Trophoblast cell (in vitro differentiated cells and primary cell): ENCODE data around the gene LRP1.

Experiments used
- DNase-seq, 2 donors: peaks; one replicate each; pipeline ENCODE4 v3.0.0-alpha.2; 2016
- H2AFZ ChIP-seq: 2 replicates; pipeline ENCODE4 v1.6.1; 2013; ENCODE audit warnings: low read length, moderate library complexity, mild to moderate bottlenecking; ENCODE audit not compliant: insufficient read depth, poor library complexity
- H2AK5ac ChIP-seq: 2 replicates; pipeline ENCODE4 v1.6.1; 2013; ENCODE audit warnings: mild to moderate bottlenecking, low read length
- H2BK120ac ChIP-seq: 2 replicates; pipeline ENCODE4 v1.6.1; 2013; ENCODE audit warnings: low read length, mild to moderate bottlenecking, moderate library complexity; ENCODE audit not compliant: insufficient read depth, poor library complexity
- H2BK12ac ChIP-seq: 2 replicates; pipeline ENCODE4 v1.6.1; 2013; ENCODE audit warnings: mild to moderate bottlenecking, low read length, moderate library complexity
- H2BK5ac ChIP-seq: 2 replicates; pipeline ENCODE4 v1.6.1; 2013; ENCODE audit warnings: low read length, low read depth, moderate library complexity, mild to moderate bottlenecking; ENCODE audit not compliant: poor library complexity
- H3K14ac ChIP-seq: 2 replicates; pipeline ENCODE4 v1.6.1; 2013; ENCODE audit warnings: mild to moderate bottlenecking, low read length
- H3K18ac ChIP-seq: 2 replicates; pipeline ENCODE4 v1.6.1; 2013; ENCODE audit warnings: mild to moderate bottlenecking, low read length
- H3K23ac ChIP-seq: 2 replicates; pipeline ENCODE4 v1.6.1; 2013; ENCODE audit warnings: low read length
- H3K27ac ChIP-seq: 2 replicates; pipeline ENCODE4 v1.5.1; 2013; ENCODE audit warnings: low read depth, mild to moderate bottlenecking, inconsistent platforms, low read length, moderate library complexity
- H3K27me3 ChIP-seq: 2 replicates; pipeline ENCODE4 v1.6.1; 2013; ENCODE audit warnings: inconsistent platforms, mild to moderate bottlenecking, low read length, moderate library complexity; ENCODE audit not compliant: insufficient read depth
- H3K36me3 ChIP-seq, 2 experiments: 1 replicate in 1 of 2; 2 replicates in 1 of 2; pipeline ENCODE4 v1.6.1; 2013; ENCODE audit warnings: low read length in 2 of 2, mild to moderate bottlenecking in 2 of 2, moderate library complexity in 1 of 2; ENCODE audit not compliant: insufficient read depth in 2 of 2, control insufficient read depth in 1 of 2
- H3K4ac ChIP-seq: 2 replicates; pipeline ENCODE4 v1.6.1; 2013; ENCODE audit warnings: low read depth, mild to moderate bottlenecking, low read length, moderate library complexity
- H3K4me1 ChIP-seq, 2 experiments: 1 replicate in 1 of 2; 2 replicates in 1 of 2; pipeline ENCODE4 v1.6.1; 2013; ENCODE audit warnings: low read length in 2 of 2, mild to moderate bottlenecking in 2 of 2, moderate library complexity in 1 of 2; ENCODE audit not compliant: insufficient read depth in 2 of 2, control insufficient read depth in 1 of 2
- H3K4me2 ChIP-seq: 2 replicates; pipeline ENCODE4 v1.6.1; 2013; ENCODE audit warnings: inconsistent platforms, mild to moderate bottlenecking, low read length, moderate library complexity
- H3K4me3 ChIP-seq: 2 replicates; pipeline ENCODE4 v1.5.1; 2013; ENCODE audit warnings: mild to moderate bottlenecking, low read depth, low read length, inconsistent platforms
- H3K79me1 ChIP-seq: one replicate; pipeline ENCODE4 v1.6.1; 2013; ENCODE audit warnings: low read length
- H3K79me2 ChIP-seq: 2 replicates; pipeline ENCODE4 v1.6.1; 2013; ENCODE audit warnings: low read length, mild to moderate bottlenecking; ENCODE audit not compliant: control insufficient read depth, insufficient read depth, poor library complexity
- H3K9ac ChIP-seq: 2 replicates; pipeline ENCODE4 v1.6.1; 2013; ENCODE audit warnings: mild to moderate bottlenecking, low read length
- H3K9me3 ChIP-seq: 2 replicates; pipeline ENCODE4 v1.6.1; 2013; ENCODE audit warnings: low read depth, mild to moderate bottlenecking, control low read depth, inconsistent platforms, low read length; ENCODE audit not compliant: insufficient read depth
- H4K12ac ChIP-seq: 2 replicates; pipeline ENCODE4 v1.6.1; 2013; ENCODE audit warnings: low read depth, mild to moderate bottlenecking, low read length, moderate library complexity
- H4K8ac ChIP-seq: 2 replicates; pipeline ENCODE4 v1.6.1; 2013; ENCODE audit warnings: low read depth, mild to moderate bottlenecking, low read length, moderate library complexity
- H4K91ac ChIP-seq: one replicate; pipeline ENCODE4 v1.6.1; 2013; ENCODE audit warnings: low read depth, mild to moderate bottlenecking, low read length, moderate library complexity
- WGBS: extraction: QIAGEN DNeasy Blood & Tissue Kit; methylation state at CpG from one replicate; pipeline ENCODE4 v1.1.7; 2013; ENCODE audit warnings: missing lambda C conversion rate; ENCODE audit not compliant: insufficient read length, insufficient coverage; ENCODE audit errors: extremely low coverage; 5-methylcytosine and 5-hydroxymethylcytosine counted together

The LRP1 gene

DNA sequence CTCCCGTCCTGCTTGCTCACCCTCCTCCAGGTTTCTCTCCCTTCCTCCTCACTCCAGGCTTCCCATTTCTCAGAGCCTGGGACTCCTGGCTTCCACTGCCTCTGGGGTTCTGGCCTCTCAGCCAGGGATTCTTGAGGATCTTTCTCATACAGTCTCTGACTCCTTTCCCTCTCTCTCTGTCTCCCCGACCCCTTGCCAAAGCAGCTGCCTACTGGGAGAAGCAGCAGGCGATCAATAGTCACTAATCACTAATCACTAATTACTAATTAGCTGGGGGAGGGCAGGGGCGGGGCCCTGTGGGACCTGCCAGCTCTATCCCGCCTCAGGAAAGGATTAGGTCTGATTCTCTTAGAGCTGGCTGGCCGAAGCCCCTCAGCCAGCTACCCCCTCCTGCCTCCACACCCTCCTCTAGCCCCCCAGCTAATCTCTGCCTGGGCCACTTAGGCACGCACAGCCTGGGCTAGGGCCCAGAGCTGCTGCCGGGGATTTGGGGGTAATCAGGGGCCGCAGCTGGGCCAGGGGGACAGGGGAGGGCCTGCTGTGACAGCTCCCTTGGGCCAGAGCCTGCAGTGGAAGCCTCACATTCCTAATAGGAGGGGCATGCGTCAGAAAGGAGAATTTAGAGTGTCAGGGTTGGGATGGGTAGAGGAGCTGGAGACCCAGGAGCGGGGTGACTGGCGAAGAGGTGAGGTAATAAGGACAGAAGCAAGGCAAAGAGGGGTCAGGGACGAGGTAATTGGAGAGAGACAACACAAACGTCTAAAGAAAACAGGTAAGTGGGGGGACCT, 91.1 kb downstream of the LRP1 start:
- no CpG with 5 or more reads among the region's 14 CpGs for WGBS
- H3K27me3 ChIP-seq: peaks cover 86% of the 10 kb centered on the region

DNA sequence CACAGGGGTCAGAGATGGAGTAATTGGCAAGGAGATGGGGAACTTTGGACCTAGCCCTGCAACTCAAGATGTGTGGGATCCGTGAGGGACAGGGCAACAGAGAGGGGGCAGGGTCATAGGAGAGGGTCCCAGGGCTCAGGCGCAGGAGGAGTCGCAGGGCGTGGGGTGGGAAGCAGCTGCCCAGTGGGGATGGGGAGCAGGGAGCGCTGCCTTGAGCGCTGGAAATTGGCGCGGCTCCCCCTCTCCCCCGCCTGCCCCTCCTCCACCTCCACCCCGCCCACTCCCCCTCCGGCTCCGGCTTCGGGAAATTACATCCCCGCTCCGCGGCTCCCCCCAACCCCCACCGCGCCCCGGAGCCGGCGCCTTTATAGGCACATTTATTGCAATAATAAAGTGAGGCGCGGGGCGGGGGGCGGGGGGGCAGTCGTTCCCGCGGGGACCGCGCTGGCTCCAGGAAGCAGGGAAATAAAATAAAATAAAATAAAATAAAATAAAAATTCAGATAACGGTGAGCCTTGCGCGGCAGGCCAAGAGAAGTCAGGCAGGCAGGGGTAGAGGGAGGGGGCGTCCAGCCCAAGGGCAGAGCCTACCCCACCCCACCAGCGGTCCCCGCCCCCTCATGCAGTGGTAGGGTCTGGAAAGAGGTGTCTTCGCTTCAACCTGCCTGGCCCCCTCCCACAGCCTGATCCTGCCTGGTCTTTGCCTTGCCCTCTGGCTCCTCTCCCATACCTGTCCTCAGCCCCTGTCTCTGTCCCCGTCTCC, 91.9 kb downstream of the LRP1 start:
- no CpG with 5 or more reads among the region's 38 CpGs for WGBS
- no peak overlapping the region for H2AK5ac ChIP-seq
- no peaks in the 10 kb centered on the region for H3K79me2 ChIP-seq
- no peak overlapping the region for H3K14ac ChIP-seq
- H3K4me2 ChIP-seq: no peak overlapping the region
- H2BK5ac ChIP-seq: no peak overlapping the region
- DNase-seq: no peak
- no peaks in the 10 kb centered on the region for H3K36me3 ChIP-seq
- no peak overlapping the region for H3K9ac ChIP-seq
- H4K8ac ChIP-seq: no peak overlapping the region
- peaks cover 93% of the 10 kb centered on the region for H3K27me3 ChIP-seq
- no peak overlapping the region for H4K12ac ChIP-seq
- no peak overlapping the region for H4K91ac ChIP-seq
- no peak overlapping the region for H3K23ac ChIP-seq
- no peak overlapping the region for H3K4me3 ChIP-seq
- no peak overlapping the region for H3K4ac ChIP-seq
- H2BK12ac ChIP-seq: no peak overlapping the region
- no peak overlapping the region for H2BK120ac ChIP-seq
- peaks cover 10 to 20% of the 10 kb centered on the region in 2 experiments for H3K4me1 ChIP-seq
- no peak overlapping the region for H3K27ac ChIP-seq
- no peak overlapping the region for H2AFZ ChIP-seq
- H3K9me3 ChIP-seq: peaks cover 22% of the 10 kb centered on the region
- H3K18ac ChIP-seq: no peak overlapping the region
- no peaks in the 10 kb centered on the region for H3K79me1 ChIP-seq

More for the DNA sequence above, 91.1 kb downstream of the LRP1 start:
- Histone ChIP-seq H3K9me3 (peaks cover 17% of the 10 kb centered on the region), H4K12ac (no peak overlapping the region), H2AK5ac (no peak overlapping the region), H2BK5ac (no peak overlapping the region), H3K14ac (no peak overlapping the region), H3K4ac (no peak overlapping the region), H3K36me3 (no peaks in the 10 kb centered on the region), H2BK120ac (no peak overlapping the region), H4K8ac (no peak overlapping the region), H3K18ac (no peak overlapping the region), H3K79me2 (no peaks in the 10 kb centered on the region), H2AFZ (no peak overlapping the region), H3K4me1 (peaks cover 12 to 22% of the 10 kb centered on the region in 2 experiments), H2BK12ac (no peak overlapping the region), H3K4me3 (no peak overlapping the region), H3K4me2 (no peak overlapping the region), H4K91ac (no peak overlapping the region), H3K79me1 (no peaks in the 10 kb centered on the region), H3K27ac (no peak overlapping the region), H3K23ac (no peak overlapping the region), H3K9ac (no peak overlapping the region)
- DNase-seq: no peak

DNA sequence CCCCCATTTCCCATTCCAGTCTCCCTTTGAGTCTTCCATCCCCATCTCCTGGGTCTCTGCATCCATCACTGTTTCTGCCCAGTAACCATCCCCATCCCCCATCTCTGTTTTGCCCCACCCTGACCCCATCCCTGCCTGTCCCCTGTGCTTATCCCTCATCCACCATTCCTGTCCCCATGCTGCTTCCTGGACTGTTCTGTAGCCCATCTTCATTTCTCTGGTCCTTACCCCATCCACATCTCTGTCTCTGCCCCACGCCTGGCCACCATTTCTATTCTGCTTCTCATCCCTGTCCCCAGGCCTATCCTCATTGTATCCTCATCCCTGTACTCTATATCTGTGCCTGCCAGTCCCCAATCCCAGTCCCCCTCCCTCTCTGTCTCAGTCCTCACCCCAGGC, 92.5 kb downstream of the LRP1 start:
- no peak overlapping the region for H2AK5ac ChIP-seq
- no peak overlapping the region for H4K12ac ChIP-seq
- H2BK5ac ChIP-seq: no peak overlapping the region
- H3K36me3 ChIP-seq: no peaks in the 10 kb centered on the region
- no CpG with 5 or more reads among the region's 1 CpG for WGBS
- H3K4me2 ChIP-seq: no peak overlapping the region
- H2BK12ac ChIP-seq: no peak overlapping the region
- no peaks in the 10 kb centered on the region for H3K79me1 ChIP-seq
- H4K91ac ChIP-seq: no peak overlapping the region
- H3K4me3 ChIP-seq: no peak overlapping the region
- H3K14ac ChIP-seq: no peak overlapping the region
- peaks cover 22% of the 10 kb centered on the region for H3K9me3 ChIP-seq
- H3K23ac ChIP-seq: no peak overlapping the region
- H4K8ac ChIP-seq: no peak overlapping the region
- no peak overlapping the region for H3K4ac ChIP-seq
- DNase-seq: no peak
- no peak overlapping the region for H2BK120ac ChIP-seq
- no peaks in the 10 kb centered on the region for H3K79me2 ChIP-seq
- H2AFZ ChIP-seq: no peak overlapping the region
- H3K4me1 ChIP-seq: peaks cover 7 to 19% of the 10 kb centered on the region in 2 experiments
- H3K27me3 ChIP-seq: peaks cover 93% of the 10 kb centered on the region
- H3K27ac ChIP-seq: no peak overlapping the region
- H3K9ac ChIP-seq: no peak overlapping the region
- H3K18ac ChIP-seq: no peak overlapping the region

DNA sequence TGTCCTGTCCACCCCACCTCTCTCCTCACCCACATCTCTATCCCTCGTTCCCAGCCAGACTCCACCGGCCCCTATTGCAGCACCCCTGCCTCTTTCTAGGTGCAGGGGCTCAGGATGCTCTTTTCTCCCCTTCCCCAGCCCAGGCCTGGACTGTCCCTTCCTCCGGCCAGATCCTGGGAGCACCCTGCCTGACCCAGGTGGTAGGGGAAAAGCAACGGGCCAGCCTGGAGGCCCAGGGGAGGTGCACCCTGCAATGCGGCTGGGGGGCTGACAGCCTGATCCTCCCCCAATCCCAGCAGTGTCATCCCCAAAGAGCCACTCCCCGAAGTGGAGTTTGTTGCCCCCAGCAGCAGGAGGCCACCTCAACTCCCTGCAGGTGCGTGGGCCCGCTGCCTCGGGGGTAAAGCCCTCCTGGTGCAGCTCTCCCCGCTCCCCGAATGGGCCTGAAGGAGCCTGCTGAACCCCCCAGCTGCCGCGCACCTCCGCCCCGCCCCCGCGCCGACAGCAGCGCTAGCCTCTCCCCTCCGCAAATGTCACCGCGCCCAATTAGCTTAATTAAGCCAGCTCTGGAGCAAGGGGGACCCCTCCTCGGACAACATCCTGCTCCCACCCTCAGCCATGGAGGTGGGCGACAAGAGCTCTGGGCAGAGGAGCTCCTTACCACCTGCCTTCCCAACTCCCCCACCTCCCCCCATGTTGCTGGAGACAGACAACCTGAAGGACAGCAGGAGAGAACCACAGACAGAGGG, 93.1 kb downstream of the LRP1 start:
- DNase-seq: no peak
- H4K91ac ChIP-seq: no peak overlapping the region
- H4K8ac ChIP-seq: no peak overlapping the region
- no peak overlapping the region for H2AFZ ChIP-seq
- H3K9me3 ChIP-seq: peaks cover 22% of the 10 kb centered on the region
- no peak overlapping the region for H2BK12ac ChIP-seq
- no peaks in the 10 kb centered on the region for H3K36me3 ChIP-seq
- no peak overlapping the region for H2AK5ac ChIP-seq
- H3K27ac ChIP-seq: no peak overlapping the region
- peaks cover 7 to 14% of the 10 kb centered on the region in 2 experiments for H3K4me1 ChIP-seq
- H3K14ac ChIP-seq: no peak overlapping the region
- H3K23ac ChIP-seq: no peak overlapping the region
- no peak overlapping the region for H4K12ac ChIP-seq
- no peak overlapping the region for H3K4ac ChIP-seq
- no peak overlapping the region for H3K18ac ChIP-seq
- no peaks in the 10 kb centered on the region for H3K79me1 ChIP-seq
- H3K4me2 ChIP-seq: no peak overlapping the region
- H3K4me3 ChIP-seq: no peak overlapping the region
- H3K79me2 ChIP-seq: no peaks in the 10 kb centered on the region
- H2BK120ac ChIP-seq: no peak overlapping the region
- no CpG with 5 or more reads among the region's 24 CpGs for WGBS
- no peak overlapping the region for H2BK5ac ChIP-seq
- peaks cover 93% of the 10 kb centered on the region for H3K27me3 ChIP-seq
- no peak overlapping the region for H3K9ac ChIP-seq
